GM12801 (cell line): Measurements from ENCODE around the gene RFFL.

Experiments
- TF ChIP-seq, protein P1 (sequence below): IDR thresholded peaks from one replicate; pipeline ENCODE4 v1.5.1; 2011; ENCODE audit warnings: control low read depth; ENCODE audit not compliant: insufficient read length; ENCODE audit errors: extremely low read depth

The RFFL gene

DNA sequence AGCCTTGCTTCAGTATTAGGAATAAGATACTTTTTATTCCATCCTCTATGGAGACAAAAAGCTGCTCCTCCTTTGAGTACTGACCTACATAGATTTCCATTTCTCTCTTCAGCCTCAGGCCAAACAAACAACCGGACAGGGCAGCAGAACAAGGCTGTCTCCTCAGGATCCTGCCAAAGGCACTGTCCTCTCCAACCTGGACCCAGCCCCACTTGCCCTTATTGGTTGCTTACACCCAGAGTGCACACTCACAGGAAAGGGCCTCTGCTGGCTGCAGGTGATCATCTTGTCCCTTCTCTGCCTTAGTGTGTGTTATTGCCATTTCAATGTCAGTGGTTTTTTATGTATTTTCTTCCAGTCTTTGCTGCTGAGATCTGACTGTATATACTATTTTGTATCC, 56.5 kb downstream of the RFFL start:
- TF ChIP-seq, protein P1, sequence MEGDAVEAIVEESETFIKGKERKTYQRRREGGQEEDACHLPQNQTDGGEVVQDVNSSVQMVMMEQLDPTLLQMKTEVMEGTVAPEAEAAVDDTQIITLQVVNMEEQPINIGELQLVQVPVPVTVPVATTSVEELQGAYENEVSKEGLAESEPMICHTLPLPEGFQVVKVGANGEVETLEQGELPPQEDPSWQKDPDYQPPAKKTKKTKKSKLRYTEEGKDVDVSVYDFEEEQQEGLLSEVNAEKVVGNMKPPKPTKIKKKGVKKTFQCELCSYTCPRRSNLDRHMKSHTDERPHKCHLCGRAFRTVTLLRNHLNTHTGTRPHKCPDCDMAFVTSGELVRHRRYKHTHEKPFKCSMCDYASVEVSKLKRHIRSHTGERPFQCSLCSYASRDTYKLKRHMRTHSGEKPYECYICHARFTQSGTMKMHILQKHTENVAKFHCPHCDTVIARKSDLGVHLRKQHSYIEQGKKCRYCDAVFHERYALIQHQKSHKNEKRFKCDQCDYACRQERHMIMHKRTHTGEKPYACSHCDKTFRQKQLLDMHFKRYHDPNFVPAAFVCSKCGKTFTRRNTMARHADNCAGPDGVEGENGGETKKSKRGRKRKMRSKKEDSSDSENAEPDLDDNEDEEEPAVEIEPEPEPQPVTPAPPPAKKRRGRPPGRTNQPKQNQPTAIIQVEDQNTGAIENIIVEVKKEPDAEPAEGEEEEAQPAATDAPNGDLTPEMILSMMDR: no peak

DNA sequence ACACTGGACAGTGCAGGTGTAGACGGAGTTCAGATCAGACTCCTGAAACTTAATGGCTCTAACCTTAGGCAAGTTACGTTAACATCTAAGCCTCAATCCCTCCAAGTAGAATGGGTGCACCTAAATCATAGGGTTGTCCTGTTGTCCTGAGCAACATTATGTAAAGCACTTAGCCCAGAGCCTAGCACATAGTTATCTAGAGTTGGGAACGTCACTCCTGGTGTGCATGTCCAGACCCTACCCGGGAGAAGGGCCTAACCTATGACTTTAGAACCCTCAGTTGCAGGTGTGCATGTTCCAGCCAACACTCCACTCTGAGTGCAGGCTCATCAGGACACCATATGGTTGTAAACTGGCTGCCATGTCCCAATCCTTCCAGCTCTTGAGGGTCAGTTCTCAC, 57.2 kb downstream of the RFFL start:
- TF ChIP-seq, protein P1: no peak

DNA sequence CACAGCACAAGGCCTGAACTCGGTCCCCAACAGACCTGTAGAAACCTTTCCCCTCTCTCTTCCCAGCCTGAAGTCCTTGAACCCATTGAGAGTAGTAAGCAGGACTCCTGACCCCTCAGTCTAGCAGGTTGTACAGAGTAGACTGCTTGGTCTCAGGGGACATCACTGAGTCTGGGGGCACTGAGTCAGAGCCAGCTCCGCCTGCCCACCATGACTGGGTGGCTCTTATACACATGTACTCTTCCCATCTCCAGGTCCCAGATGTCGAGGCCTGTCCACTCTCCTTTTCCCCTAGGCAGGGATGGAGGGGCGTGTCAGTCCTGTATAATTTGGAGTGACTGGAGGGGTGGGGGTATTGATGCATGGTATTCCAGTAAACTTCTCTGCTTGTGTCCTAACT, 59.7 kb downstream of the RFFL start:
- TF ChIP-seq, protein P1: no peak

DNA sequence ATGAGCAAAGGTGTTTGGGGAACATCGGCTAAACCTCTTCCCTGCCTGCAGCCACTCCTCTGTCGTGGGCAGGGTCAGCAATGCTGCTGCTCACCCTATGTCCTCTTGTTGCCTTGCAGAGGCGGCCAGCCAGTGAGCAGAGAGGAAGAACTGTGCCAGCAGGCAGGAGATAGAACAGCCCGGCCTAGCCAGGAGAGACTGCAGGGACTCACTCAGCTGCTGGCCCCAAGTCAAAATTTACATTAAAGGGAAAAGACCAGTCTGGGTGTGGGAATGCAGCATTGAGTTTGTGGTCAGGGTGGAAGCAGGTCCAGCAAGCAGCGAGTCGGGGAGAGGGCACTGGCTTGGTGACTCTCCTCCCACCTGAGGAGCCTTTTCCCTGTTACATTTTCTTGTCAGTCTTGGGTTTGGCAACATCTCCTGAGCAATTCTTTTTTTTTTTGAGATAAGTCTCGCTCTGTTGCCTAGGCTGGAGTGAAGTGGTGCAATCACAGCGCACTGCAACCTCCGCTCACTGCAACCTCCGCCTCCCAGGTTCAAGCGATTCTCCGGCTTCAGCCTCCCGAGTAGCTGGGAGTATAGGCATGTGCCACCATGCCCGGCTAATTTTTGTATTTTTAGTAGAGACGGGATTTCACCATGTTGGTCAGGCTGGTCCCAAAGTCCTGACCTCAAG, 60.5 kb downstream of the RFFL start:
- TF ChIP-seq, protein P1: no peak

DNA sequence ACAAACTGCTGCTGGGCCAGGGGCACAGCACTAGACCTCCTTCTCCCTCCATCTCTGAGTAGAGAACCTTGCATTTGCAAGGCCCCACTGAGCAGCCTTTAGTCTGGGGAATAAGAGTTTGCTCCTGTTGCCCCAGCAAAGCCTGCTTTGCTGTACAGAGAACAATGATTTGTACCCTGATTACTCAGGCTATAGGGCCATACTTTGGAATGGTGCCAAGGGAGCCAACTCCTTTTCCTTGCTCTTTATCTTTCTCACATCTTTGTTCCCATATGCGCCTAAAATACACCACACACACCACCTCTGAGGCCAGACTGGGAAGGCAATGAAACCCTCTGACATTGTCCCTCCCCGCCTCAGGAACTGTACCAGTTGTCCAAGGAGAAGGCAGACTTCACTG, 62.0 kb downstream of the RFFL start:
- TF ChIP-seq, protein P1: no peak

DNA sequence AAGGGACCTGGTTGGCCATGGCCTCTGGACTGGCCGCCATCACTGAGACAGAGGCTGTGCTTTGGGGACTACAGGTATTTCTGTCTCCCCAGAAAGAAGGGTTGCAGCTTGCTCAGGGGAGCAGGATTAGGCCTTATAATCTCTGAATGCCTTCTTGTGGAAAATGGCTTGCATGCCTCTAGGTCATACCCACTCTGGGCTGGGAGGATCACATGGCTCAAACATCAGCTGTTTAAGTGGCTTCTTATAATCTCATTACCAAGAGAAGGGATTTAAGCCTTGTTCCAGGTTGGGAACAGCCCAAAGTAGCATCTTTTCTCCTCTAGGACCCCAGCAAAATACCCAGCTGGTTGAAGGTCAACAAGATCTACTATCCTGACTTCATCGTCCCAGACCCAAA, 64.1 kb downstream of the RFFL start:
- TF ChIP-seq, protein P1: no peak

DNA sequence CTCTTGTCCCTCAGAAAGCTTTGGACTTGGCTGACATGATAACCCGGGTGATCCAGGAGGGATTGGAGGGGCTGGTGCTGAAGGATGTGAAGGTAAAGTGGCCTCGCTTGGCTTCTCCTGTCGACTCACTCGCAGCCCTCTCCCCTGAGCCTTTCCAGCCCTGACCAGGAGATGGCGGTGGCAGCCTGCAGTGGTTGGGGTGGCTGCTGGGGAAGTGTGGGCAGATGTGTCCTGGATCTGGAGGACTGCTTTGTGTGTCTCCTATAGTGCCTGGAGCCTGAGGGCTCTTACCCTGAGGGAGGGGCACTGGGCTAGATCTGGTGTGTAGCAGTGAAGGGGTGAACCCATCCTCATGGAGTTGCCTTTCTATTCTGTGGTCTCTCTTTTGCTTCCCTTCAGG, 65.3 kb downstream of the RFFL start:
- TF ChIP-seq, protein P1: peak; percentile 6
